Medulla oblongata (tissue), 1 donor: ENCODE measurements around the gene IQCH.
"Not testable (repeated sequence)": the region's sequence is repeated elsewhere in the genome, so short reads cannot be mapped to it uniquely, and the experiment has no call there.

Experiments used
- DNase-seq: peaks from one replicate; pipeline ENCODE4 v3.0.0-alpha.2; 2015; ENCODE audit errors: extremely low spot score

Gene IQCH

DNA sequence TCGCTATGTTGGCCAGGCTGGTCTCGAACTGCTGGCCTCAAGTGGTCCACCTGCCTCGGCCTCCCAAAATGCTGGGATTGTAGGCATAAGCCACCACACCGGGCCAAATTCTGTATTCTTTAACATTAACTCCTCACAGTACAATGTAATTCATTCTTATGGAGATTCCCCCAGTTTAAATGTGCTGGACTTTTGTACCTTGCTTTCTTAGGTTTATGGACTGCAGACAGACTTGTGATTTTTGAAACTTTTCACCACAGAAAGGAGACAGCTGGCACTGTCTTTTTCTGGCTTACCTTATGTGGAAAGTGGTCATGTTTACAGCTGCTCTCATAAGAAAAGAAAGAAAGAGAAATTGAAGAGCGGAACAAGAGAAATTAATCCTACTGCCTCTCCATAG lies 103.8 kb downstream of the IQCH start:
- DNase-seq = no peak

DNA sequence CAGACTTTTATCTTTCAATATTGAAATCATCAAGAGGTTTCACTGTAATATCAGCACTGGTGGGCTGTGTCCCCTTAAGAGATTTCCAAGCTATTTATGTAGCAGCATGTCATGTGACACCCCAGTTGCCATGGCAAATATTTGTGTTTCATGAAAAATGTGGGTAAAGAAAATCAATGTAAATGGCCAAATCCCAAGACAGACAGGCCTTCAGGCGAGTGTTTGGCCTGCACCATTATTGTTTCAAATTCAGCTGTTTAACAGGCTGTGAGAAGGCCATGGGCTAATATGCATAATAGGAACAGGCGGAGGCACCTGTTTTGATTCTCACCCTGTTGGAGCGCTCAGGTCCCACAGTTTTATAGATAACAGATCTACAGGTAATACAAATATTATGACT lies 104.2 kb downstream of the IQCH start:
- DNase-seq = peak; percentile 3

DNA sequence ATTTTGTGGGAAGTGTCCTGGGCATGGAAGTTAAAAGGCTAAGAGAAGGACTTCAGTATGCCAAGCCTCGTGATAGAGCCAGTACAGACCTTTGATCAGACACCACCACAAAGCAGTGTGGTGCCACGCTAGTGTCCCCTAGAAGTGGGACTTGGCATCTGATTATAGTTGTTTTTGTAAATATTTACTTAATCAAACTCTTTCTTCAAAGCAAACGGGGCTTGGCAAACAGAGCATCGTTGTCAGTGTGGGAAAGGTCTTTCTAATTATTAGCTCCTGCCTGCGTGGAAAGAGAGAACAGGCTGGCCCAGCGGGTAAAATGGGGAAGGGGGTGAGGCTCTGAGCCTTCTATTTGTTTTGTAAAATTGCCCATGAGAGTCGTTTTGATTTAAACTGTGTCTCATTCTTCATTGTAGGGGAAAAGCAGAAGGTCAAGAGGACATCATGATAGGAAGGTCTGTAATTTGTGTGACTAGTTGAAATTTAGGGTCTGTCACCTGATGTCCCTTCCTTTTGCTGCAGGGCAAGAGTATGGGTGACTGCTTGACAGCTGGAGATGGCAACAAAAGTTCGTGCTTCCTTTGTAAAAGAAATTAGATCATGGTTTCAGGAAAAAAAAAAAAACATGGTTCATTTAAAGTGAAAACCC lies 105.0 kb downstream of the IQCH start:
- no peak for DNase-seq

DNA sequence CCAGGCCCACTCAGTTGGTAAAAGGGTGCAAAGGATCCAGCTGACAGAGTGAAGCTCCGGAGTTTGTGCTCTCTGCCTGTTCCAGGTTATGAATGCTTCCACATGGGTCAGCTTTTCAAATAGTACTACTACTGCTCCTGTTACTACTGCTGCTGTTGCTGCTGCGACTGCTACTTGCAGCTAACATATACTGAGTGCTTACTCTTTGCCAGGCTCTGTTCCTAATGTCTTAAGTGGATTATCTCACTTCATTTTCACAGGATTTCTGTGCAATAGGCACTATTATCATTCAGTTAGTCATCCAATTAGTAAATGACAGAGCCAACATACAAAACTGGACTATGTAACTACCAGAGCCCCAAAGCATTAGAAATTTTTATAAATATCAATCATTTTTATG lies 106.5 kb downstream of the IQCH start:
- no peak for DNase-seq

DNA sequence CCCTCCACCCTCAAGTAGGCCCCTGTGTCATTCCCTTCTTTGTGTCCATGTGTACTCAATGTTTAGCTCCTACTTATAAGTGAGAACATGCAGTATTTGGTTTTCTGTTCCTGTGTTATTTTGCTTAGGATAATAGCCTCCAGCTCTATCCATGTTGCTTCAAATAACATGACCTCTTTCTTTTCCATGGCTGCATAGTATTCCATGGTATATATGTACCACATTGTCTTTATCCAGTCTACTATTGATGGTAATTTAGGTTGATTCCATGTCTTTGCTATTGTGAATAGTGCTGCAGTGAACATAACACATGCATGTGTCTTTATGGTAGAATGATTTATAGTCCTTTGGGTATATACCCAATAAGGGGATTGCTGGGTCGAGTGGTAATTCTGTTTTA lies 109.1 kb downstream of the IQCH start:
- not testable (repeated sequence) for DNase-seq

DNA sequence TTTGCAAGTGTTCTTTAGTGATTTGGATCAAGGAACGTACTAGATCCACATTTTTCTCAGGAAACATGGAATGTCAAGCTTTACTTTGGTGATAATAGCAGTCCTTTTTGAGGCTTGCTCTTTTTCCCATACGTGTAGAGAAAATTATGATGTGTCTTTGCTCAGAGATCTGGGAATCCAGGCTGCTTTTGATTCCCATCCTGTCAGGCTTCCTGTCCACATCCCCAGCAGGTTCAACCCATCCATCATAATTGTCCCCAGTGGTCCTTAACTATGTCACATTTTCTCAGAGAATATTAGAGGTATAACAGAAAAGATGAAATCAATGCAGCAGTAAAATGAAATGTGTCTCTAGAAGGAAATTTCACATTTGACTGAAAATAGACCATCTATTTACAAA lies 111.4 kb downstream of the IQCH start:
- no peak for DNase-seq

DNA sequence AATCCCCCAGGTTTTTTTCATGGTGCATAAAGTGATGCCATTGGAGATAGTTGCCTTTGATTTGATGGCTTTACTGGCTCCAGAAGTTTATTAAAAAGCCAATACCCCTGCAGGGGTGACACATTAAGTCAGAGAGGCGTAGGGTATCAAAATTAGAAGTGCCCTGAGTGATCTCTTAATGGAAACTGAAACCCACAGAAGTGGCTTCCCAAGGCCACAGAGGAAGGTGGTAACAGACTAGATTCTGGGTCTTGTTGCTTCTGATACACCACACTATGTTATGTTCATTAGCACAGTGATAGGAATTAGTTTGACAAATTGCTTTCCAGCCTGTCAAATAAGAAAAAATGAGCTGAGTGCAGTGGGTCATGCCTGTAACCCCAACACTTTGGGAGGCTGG lies 112.3 kb downstream of the IQCH start:
- DNase-seq = no peak

DNA sequence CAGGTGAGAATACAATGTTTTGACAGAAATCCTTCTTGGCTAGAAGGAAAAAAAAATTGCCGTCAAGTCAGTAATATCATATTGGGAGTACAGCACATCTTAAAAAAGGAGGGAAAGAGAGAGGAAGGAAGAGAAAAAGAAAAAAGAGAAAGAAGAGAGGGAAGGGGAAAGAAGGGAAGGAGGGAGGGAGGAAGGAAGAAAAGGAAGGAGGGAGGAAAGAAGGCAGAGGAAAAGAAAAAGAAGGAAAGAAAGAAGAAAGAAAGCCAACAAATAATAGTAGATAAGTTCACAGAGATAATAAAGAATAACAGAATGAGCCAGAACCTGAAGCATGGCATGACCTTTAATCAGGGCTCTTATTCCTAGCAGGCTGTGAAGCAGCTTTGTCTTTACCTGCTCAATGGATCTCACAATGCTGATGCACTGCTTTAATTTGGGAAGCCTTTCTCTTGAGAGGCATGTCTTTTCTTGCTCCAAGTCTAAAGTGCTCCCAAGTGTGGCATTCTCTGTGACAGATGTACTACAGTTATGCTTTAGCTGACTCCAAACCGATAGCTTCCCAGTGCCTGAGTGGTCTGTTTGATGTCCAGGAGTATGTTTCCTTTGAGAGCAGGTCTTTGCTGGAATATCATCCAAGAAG lies 114.9 kb downstream of the IQCH start:
- no peak for DNase-seq

DNA sequence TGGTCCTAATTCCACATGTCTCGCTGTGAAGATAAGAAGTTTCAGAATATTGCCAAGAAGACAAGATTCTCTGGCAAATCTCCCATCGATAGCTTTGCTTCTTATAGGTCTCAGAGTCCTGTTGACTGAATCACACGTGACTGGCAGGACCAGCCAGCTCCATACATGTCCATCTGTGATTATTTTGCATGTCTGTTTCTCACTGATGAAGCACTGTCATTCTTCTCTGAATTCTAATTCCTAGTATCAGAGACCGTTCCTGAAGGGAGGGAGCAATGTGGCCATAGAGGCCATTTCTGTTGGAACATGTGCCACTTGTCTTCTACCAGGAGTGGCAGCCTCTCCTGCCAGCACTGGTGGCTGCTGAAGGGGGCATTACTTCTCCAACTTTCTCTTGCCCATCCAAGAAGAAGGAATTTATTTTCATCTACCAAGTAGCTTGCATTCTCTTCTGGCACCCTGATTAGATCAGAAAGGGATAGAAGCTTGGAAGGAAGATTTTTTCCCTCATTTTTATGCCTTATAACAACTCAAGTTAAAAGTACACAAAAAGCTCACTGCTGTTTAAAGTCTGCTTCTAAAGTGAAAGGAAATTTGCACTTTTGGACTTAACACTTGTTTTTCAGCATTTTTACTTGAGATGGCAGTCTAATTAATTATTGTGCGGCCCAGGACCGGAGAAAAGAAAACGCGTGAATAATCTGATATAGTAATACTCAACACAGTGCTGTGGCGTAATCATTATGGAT lies 115.8 kb downstream of the IQCH start:
- no peak for DNase-seq

DNA sequence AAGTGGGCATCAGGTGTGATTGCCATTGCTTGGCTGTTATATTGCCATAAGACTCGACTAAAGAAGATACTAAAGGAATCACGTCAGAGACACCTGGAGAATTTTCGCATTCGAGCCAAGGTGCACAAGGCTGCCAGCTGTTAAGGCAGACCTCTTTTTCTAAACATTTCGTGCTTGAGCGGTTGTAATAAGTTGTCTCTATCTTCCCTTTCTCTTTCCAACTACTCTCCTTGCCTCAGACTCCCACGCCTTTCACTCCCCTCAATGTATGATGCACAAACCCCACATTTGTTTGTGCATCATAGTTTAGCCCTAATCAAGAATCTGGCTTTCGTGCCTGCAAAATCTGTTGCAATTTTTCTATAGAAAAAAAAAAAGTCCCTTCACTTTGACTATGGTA lies 118.0 kb downstream of the IQCH start:
- DNase-seq = no peak

DNA sequence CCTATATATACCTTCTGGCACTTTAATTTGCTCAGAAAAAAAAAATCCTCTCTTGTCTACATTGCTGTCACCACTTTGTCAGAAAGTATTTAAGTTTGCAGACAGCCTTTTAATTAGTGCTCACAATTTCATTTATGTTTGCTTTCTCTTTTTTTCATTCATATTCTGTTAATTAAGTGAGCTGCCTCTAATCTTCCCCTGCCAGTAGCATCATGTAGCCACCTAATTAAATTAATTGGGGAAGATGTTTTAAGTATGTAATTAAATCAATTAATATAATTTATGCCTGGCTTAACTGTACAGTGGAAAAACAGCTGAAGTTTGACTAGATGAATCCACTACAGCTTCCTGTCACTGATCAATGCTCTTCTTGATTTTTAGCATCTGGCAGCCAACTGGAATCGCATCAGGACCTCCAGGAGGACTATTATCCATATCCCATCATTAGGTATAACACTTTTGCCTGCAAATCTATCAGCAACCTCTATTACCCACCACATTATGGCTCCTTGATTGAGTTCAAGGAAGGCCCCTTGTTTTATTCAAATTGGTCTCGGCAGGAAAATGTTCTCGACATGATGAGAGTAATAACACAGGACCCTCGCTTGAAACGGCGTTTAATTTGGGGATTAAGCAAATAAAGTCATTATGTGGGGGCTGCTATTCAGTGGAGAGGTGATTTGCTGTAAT lies 118.5 kb downstream of the IQCH start:
- DNase-seq = no peak

DNA sequence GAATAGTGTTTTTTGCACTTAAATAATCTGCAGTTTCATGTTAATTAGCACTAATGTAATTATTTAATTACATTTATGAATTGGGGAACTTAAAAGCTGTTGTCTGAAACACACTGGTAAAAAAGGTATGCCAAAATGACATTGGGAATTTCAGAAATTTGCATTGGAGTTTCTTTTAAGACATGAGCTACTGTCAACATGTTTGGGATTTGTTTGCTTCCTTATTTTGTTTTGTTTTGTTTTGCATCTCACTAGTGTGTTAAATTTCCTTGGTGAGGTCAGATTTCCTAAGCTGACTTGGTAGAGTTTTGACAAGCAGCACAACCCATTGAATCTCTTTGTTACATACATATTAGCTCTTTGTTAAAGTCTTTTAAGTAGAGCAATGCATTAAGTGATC lies 119.4 kb downstream of the IQCH start:
- no peak for DNase-seq

DNA sequence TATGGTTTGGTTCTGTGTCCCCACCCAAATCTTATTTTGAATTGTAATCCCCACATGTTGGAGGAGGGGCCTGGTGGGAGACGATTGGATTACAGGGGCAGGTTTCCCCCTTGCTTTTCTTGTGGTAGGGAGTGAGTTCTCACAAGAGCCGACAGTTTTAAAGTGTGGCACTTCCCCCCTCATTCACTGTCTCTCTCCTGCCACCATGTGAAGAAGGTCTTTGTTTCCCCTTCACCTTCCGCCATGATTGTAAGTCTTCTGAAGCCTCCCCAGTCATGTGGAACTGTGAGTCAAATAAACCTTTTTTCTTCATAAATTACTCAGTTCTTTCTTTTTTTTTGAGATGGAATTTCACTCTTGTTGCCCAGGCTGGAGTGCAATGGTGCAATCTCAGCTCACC lies 124.9 kb downstream of the IQCH start:
- DNase-seq = no peak

DNA sequence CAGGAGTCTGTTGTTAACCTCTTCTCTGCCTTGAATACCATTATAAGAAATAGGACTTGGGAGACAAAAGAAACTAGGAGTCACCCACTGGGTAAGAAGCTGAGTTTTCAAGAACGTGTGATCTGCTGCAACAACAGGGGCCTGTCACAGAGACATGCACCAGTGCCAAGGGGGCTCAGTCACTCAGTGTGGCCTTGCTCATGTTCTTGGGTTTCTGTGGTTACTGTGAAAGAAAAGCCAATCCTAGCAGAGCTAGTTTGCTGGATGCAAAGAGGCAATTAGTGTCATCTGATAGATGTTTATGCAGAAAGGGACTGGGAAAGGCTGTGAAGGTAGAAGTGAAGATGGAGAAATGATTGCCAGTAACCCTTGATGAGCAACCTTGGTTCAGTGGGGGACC lies 126.3 kb downstream of the IQCH start:
- DNase-seq = no peak

DNA sequence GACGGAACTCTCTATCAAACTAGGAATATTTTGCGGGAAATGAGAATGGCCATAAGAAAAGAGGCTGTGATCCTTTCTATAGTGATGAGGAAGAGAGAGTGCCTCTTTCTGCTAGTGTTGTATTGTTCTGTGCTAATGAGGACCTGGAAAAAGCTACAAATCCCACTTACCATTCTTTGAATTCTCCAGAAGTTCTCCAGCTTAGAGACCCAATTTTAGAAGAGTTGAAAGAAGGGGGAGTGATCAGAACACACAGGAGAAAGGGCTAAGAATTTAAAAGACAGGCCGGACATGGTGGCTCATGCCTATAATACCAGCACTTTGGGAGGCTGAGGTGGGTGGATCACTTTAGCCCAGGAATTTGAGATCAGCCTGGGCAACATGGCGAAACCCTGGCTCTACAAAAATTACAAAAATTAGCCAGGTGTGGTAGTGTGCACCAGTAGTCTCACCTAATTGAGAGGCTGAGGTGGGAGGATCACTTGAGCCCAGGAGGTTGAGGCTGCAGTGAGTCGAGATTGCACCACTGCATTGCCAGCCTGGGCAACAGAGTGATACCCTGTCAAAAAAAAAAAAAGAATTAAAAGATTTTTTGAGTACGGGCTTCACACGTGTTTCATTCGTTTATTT lies 126.9 kb downstream of the IQCH start:
- DNase-seq = no peak

DNA sequence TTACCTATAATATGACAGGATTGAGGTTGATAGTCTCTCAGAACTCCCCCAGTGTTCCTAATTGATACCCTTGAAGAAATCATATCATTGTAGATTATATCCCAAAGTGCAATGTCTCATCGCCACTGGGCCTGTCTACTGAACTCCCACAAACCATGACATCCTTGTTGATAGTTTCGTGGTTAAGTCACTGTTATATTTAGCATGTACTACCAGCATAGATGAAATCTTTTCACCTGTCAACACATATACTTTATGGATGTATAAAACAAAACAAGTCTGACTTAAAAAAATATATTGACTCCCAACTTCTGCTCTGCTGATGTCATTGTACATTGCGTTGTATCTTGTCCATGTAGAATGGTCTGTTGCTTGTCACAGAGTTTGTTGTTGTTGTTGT lies 128.1 kb downstream of the IQCH start:
- DNase-seq = no peak

DNA sequence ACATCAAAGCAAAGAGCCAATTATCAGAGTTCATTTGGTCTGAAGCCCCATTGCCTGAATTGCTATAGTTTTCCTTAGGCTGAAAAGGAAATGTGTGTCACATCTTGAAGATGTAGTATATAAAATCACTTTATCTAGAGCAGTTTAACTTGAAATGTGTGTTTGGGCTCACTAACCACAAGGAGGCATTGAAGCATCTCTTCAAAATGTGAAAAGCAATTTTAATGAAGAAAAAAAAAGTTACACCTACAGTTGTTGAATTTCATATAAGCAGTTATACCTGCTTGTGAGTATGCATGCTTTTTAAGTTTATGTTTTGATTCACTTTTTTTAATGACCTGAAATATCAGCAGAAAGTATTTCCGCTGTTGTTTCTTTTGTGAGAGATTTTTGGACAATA lies 129.3 kb downstream of the IQCH start:
- DNase-seq = no peak

DNA sequence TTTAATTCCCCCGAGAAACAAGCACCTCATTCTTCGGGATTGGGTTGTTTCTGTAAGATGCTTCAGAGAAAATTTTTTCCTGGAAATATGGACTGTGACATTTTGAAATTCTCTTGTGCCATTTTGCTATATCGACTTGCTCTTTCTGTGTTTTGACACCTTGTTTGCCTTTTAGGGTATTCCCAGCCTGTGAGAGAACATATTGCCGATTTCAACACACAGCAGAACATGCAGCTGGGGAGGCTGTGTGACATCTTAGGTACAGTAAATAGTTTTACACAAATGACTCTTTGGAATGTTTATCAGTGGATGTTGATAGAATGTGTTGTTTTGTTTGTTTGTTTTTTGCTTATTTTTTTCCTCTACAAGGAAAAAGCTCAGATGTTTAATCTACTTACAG lies 130.2 kb downstream of the IQCH start:
- no peak for DNase-seq

DNA sequence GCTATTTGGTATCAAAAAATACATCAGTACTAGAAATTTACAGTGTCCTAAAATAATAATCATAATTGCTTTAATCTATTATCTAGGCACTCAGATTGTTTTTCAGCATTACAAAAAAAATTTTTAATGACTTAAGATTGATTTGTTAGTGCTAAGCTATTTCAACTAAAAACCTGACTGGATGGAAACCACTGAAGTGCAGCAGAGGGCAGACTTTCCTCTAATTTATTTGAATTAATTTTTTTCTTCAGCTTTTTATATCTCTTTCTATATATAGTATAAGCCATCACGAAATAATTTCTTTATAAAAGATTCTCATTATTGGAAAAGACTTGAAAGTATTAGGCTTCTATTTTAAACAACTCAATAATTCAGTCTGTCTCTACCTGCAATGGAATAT lies 131.4 kb downstream of the IQCH start:
- DNase-seq = no peak

DNA sequence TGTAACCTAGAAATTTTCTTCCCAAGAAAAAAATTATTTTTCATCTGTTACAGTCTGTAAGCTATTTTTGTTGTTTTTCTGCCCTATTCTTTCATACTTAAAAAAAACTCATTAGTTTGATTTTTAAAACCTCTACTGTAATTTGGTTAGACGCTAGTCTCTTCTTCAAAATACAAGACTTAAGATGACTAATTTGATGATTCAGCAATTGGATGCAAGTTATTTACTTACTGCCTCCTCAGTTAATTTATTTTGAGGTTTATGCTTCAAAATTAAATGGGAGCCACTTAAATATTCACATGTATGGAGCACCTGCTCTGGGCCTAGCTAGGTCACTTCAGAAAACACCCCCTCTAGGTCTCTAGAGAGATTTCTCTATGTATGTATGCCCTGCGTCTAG lies 132.4 kb downstream of the IQCH start:
- DNase-seq = no peak

DNA sequence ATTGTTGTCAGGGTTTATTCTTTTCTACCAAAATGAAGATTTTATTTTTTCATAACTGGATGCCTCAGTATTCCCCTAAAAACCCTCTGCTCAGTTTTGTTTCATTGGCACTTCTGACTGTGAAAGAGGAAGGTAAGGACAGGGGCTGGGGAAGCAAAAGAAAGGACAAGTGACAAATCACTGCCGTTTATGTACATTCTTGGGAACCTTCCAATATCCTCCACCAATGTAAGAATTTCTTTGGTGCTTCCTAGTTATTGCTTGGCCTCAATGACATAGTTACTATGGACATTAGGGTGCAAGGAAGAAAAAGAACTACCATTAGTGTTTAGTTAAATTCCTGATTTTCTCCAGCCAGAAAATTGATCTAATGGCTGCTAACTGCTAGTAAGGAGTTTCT lies 135.4 kb downstream of the IQCH start:
- peak; percentile 14 for DNase-seq
